ENCODE results near the gene ARSG.

ARSG gene

DNA sequence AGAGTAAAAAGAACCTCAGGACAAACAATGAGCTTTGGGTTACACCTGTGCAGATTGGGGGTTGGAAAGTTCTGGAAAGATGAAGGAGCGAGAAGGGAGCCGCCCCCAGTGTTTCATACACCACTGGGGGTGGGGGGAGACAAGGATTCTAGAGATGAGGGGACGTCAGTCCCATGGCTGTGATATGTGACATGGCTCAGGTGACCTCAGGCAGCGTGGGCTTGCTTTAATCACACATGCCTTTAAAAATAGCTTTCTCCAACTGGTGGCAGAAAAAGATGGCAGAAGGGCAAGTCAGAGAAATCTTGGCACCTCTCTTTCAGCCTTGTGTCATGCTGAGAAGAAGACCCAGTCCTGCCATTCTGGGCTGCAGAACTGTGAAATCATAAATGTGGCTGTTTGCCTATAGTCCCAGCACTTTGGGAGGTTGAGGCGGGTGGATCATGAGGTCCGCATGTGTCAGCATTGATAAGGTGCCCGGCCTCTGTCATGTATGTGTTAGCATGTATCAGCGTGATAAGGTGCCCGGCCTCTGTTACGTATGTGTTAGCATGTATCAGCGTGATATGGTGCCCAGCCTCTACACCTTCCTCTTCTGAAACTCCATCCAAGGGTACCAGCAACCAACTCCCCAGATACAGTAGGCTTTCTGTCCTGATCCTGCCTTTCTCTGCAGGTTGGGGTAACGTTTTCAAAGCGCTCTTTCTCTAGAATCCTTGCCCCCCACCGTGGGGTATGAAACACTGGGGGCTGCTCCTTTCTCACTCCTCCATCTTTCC is 141.0 kb downstream of the ARSG start:
- DNase-seq, result no peak

DNA sequence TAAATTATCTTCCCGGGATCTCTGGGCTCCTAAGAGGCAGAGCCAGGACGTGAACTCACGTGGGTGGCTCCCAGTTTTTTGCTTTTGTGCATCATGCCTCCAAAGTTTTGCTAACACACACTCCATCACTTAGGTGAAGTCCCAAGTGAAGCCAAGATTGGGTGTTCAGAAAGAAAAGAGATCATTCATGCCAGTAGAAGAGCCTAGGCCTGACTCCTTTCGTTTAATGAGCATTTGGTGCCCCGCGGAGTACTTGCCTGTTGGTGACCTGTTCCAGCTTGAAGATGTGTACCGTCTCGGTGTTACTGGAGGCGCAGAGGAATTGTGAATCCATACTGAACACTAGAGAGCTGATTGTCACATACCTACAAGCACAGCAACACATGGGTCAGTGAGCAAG is 141.9 kb downstream of the ARSG start:
- no peak for DNase-seq

DNA sequence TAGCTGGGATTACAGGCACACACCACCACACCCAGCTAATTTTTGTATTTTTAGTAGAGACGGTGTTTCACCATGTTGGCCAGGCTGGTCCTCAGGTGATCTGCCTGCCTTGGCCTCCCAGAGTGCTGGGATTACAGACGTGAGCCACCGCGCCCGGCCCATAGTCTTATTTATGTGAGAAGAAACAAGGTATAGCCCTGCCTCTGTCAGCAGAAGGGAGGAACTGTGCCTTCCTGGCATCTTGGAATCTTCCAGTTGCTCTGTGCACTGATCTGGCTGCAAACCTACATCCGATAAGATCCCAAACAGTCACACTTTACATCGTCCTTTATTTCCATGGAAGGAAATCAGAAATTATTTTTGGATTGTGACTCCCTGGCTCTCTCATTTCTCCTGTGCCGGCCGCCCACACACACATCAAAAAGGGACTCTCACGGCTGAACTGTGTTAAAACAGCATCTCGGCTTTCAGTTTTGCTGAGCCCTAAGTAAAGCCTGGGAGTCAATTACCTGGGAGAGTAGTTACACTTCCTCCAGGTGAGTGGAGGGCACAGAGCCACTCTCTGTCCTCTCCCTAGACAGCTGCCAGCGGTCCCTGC is 142.7 kb downstream of the ARSG start:
- DNase-seq, result no peak

DNA sequence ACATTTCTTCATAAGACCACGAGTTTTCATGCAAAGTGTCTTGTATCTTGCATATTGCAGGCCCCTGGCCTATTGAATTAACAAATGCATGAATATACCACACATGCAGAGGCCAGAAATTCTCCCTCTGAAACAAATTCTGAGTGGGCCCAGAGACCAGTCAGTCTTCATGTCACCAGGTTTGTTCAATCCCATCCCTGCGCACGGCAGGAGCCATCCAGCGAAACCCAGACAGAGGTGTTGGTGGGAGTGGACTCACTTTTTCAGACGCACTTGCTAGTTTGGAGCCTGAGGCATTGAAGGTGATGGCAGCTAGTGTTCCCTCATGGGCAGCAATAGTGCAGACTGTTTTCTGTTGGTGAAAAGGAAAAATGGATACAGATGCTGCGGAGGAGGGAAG is 144.1 kb downstream of the ARSG start:
- DNase-seq, result no peak

DNA sequence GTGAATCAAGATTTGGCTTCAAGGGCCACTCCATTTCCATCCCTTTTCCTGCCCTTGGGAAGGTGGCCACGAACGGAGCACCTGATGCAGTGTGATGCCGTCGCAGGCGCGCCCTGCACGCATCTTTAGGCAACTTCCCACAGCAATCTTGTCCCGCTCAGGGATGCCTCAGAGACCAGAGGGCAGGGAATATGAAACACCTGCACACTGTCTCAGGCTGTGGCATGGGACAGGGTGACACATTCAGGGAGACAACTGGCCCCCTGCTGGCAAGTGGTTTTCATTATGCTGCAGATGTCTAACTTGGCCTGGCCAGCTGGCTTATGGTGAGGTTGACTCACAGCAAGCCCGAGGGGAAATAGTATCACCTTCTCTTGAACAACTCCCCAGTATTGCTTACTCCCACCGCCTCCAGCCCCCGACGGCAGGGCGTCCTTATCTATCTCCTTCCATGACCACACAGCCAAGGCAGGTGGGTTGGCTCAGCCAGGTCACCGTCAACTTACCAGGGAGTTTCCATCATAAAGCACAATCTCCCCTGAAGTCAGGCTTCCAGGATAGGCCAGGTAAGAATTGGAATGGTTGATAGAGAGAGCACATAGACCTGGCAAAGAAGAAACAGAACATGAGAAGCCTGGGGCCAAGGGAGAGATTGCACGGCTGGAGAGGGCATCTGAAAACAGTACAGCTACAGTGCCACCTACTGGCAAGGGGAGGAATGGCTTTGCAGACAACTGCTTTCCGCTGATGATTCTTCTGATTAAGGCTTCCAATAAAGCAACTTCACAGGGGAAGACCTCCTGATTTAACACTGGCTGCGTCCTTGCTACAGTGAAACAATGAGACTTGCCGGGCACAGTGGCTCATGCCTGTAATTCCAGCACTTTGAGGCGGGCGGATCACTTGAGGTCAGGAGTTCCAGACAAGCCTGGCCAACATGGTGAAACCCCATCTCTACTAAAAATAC is 144.9 kb downstream of the ARSG start:
- peak; percentile 86 for DNase-seq

DNA sequence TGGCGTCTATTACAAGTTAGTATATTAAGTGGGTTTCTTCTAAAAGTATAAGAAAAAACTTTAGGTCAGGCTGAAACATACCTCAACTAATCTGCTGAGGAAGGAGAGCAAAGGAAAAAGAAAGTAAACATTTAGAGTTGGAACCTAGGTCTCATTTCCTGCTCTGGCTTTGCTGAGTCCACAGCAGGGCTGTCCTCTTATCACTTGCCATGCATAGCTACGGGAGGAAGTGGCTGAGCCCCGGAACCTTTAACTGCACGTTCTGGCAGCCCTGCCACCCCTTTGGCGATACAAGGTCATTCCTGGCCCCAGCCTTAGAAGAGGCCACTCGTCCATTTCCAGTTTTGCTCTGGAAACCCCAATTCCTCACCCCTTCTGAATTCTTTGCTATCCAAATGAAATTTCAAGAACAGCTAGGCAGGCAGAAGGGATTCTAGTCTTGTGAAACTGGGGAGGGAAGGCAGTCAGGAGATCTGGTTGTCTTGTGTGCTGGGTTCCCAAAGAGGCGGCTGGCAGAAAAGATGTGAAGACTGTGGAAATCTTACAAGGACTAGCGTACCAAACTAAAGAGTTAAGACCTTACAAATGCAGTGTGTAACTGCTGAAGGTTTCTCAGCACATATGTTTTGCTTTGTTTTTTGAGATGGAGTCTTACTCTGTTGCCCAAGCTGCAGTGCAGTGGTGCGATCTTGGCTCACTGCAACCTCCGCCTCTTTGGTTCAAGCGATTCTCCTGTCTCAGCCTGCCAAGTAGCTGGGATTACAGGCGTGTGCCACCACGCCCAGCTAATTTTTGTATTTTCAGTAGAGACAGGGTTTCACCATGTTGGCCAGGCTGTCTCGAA is 146.9 kb downstream of the ARSG start:
- peak; percentile 25 for DNase-seq

DNA sequence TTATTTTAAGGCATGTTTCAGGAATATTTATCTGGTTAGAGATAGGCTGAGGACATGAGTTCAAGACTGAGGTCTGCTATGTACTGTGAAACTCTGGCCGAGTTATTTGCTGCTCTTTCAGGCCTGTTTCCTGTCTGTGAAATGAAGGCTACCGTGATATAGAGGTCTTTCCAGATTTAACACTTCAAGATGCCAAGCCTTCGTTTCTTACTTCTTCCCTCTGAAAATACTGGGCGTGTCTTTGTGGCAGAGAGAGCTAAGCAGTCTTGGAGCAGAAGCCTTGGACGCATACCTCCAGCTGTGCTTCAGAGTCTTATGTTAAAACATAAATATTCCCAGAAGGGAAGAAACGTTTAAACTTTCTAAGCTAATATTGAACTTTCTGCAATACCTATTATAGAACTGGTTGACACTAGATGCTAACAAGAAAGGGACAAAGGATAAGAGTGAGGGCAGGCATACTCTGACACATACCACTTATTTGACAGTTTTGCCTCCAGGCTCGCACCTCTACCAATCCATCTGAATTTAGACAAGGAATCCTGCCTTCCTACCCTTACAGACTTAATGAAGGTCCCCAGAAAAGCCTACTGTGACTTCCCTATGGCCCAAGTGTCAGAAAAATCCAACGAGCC is 148.5 kb downstream of the ARSG start:
- no peak for DNase-seq

DNA sequence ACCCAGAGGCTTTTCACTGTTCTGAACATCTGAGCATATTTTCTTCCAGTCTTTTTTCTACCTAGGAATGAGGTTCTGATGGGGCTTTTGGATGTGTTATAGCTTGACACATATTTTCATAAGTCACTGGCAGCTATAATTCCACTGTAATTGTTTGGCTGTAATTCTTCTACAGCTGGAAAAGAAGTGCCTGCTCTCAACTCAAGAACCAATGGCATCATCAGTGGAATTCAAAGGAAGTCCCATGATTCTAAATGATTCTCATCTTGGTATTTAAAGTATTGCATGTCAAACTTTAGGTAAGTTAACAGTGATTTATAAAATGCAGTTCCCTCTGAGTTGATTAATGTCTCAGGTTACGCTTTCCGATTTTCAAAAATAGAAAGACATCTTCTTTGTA is 149.2 kb downstream of the ARSG start:
- DNase-seq, result no peak

DNA sequence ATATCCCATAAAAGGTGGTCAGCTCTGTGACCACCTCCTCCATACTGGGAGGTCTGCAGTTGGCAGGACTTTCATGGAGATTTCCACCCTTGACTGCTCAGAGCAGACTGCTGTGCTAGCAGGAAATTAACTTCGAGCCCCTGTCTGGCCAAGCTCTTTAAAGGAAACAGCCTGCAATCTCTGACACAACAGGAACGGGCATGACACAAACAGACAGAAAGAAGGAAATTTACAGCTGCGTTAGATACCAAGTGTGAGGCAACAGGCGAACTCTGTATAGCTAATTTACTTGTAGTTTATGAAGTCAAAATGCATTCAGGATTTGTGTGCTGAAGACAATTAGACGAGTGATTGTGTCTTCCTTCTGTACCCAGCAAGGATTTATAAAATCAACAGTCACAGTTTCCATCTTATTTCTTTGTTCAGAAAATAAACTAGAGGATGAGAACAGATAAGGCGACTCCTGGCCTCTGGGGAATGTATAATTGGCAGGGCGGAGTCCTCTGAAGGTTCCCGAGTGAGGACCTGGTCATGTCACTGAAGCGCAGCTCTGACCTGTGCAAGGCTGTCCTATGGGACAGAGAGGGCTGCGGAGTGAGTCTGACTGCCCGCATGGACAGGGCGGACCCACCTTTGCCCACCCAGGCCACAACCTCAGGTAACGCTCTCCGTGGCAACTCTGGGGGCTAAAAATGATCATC is 149.9 kb downstream of the ARSG start:
- no peak for DNase-seq

DNA sequence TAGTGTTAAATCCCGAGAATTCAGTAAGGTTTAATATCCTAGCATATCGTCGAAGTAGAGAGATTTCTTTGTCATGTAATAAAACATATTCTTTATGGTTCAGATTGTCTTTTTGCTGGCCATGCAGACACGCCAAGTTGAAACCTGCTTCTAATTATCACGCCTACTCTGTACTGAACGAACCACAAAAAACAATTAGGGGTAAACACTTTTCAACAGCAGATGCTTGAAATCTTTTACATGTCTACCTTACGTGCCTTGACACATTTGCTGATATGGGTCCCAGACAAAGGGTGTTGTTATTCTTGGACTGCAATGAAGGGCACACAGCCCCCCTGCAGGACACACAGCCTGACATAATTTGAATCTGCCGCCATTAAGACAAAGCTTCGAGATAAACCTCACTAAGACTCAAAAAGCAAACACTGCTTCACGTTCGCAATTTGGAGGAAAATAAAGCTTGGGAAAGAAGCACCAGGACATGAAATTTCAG is 152.7 kb downstream of the ARSG start:
- DNase-seq, result no peak

DNA sequence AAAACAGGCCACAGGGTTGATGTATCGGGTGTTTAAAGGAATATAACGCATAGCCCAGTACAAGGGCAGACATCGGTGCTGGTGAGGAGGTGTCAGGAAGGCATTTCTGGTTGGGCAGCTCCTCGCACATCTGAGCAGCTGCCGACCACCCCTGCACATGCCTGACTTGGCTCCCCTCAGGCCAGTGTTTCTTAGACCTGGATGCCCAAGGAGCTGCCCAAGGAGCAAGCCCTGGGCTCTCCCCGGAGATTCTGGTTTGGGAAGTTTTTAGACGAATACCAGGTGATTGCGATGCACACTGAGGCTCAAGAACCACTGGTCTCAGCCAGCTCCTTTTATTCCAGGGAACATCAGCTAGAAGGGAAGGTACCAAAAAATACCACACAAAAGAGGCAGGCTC is 154.4 kb downstream of the ARSG start:
- no peak for DNase-seq

DNA sequence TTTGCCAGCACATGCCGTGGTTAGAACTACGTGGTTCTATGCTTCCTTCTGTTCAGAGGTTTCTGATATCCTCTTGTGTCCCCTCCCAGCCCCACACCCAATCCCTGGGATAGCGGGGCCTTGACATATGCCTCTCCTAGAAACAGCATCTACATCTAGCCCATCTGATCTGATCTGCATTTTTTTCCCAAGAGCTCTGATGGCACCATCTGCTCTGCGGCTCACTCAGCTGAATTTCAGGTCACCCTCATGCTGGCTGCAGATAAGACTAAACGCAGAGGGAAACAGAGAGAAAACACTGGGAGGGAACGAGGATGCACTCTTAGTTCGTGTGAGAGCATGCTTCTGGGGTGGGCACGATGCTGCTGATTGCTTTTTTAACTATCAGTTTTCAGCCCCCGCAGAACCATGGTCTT is 155.3 kb downstream of the ARSG start:
- DNase-seq, result no peak

DNA sequence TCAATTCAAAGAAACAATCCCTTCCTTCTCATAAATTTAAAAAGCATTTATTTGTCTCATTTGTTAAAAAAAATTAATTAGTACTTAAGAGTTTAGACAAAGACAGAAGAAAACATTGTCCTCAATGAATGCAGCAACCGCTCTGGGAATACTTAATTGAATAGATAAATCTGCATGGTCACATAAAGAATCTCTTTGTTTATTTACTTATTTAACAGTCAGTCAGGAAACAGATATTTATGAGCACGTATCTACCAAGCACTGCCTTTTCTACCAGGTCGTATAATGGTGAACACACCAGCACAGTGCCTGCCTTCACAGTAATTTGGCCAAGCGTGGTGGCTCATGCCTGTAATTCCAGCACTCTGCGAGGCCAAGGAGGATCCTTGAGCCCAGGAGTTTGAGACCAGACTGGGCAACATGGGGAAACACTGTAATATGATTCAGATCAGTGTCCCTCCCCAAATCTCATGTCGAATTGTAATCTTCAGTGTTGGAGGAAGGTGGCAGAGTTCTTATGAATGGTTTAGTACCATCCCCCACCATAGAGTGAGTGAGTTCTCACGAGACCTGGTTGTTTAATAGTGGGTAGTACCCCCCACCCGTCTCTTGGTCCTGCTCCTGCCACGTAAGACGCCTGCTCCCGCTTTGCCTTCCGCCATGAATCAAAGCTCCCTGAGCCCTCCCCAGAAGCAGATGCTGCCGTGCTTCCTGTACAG is 157.9 kb downstream of the ARSG start:
- DNase-seq, result no peak

DNA sequence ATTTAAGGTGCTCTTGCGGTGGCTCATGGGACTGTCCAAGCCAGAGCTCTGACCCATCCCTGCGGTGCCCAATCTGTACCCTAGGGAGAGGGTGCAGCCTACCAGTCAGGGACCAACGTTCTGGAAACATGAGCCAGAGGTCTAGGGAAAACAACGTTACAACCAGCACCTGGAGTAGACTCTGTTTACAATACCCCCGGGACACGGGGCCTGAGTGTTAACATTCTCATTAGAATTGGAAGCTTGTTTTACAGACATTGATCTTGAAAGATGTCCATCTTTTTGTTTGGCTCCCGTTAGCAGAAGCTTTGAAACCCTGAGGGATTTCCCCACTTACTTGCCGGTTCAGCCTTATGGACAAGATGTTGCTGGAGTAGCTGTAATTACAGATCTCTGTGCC is 159.1 kb downstream of the ARSG start:
- DNase-seq, result no peak

DNA sequence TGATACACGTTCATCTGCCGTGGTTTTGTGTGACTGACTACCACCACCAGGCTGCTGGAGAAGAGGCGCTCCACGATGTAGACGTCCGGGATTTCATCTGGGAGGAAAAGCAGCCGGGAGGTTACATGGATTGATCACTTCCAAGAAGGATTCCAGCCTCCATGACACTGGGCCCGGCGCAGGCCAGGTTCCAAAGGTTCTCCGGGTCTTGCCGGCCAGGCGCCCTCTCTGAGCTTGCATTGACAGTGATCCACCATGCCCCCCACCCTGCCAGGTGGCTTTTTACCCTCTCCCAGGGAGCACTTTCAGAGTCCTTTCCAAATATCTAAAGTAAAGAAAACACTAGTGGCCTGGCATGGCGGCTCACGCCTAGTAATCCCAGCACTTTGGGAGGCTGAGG is 159.5 kb downstream of the ARSG start:
- no peak for DNase-seq

DNA sequence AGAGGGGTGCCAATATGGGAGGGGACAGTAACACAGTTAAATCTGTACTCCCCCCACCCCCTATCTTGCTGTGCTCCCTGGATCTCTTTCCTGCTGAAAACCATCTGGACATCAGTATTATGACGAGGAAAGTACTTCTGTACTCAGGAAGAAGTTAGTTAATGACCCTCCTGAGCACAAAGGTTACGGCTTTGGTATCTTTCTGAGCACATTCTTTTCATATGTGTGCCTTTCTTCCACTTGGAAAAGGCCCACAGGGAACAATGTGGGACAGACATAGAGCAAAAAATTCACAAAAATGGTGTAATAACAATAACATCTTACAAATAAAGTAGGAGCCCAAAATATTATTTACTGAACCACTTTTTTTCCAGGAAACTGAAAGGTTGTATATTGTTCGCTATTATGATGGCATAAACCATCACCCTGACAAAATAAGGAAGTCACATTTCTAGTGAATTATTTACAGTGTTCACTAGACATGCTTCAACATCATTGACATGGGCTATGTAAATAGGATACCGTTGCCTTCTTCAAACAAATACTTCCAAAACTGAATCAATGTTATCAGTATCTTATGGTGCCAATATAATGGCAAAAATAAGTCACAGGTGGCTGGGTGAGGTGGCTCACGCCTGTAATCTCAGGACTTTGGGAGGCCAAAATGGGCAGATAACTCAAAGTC is 160.5 kb downstream of the ARSG start:
- no peak for DNase-seq

DNA sequence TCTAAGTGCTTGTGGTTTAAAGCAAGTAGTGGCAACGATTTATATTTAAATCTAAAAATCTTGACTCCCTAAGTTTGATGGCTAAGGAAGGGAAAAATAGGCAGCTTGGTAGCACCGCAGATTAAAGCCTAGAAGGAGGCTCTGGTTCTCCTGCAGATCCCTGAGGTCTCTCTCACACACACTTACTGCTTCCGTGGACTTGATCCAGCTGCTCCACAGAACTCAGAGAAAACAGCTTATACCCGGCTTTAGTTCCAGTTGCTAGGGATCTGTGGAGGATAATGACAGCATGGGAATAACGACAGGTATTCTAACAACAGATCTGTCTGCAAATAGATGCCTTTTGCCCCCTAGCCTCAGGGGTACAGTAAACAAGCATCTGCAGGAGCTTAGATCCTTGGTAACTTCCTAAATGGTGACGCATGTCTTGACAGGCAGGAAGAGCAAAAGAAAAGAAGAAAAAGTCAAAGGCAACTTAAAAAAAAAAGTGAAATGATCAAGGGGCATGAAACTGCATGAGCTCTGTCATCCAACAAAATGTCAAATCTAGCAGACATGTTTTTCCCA is 161.5 kb downstream of the ARSG start:
- DNase-seq, result no peak

DNA sequence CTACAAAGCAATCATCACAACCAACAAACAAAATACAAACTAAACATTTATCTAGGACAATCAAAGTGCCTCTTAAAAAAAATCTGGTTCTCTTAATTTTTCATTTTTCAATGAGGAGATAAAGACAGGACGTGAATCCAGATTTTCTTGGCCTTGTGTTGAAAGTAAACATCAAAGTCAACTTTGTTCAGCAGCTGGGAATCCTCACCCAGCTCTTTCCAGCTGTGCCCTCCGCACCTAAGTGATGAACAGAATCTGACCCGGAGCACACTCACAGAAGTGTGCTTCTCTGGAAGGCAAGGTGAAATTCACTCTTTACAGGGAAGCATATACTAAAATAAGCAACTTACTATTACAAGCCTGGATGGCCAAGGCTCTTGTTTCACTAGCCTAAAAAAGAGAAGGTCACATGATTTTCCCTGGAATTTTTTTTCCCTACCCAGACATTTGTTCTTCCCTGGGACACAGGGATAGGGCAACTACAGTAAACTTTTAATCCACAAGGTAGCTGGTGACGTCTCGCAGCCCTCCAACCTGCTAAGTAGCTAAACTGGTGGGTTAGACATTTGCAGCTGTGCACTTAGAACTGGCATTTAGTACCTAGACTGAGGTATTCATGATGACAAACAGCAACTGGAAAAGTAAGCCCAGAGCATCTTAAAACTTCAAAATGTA is 162.8 kb downstream of the ARSG start:
- no peak for DNase-seq

DNA sequence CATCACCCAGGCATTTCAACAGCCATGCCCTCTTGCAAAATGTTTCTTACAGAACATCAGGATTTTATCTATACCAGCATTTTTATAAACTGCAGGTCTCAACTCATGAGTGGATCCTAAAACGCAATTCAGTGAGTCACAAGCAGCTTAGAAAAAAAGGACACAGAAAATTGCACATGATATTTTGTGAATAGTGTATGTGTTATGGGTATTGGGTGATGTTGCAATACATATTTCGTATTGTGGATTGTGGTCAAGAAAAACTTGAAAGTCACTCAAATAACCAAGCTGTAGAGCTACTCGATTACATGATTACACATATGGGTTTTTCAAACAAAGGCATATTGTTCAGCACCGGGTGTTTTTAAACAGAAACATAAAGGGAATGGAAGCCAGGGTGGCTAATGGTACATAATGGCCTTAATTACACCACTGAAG is 164.6 kb downstream of the ARSG start:
- no peak for DNase-seq

All from activated CD8-positive, alpha-beta memory T cell treated with anti-CD3 and anti-CD28 coated beads, Interleukin-2, amount 50 U/mL, for 4 hours (primary cell).